ENCODE data around the gene ITFG2.

DNA sequence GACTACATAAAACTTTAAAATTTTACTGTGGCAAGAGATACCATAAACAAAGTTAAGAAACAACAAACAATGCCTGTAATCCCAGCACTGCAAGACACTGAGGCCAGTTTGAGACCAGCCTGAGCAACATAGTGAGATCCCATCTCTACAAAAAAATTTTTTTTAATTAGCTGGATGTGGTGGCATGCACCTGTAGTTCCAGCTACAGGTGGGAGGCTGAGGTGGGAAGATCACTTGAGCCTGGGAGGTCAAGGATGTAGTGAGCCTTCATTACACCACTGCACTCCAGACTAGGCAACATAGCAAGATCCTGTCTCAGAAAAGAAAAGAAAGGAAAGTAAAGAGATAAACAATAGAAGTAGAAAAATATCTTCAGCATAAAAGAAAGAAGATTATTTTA lies 47.7 kb downstream of the ITFG2 start:
- TF ChIP-seq EZH2 (IDR thresholded peaks at IDR 0.05) (no peak), POLR2AphosphoS5 (IDR thresholded peaks at IDR 0.05; ENCODE audit: borderline replicate concordance, low read depth, low read length) (no peak), FOXP2 (optimal IDR thresholded peaks at IDR 0.05; ENCODE audit: control extremely low read depth, extremely low read length, insufficient read depth) (no peak)

All from SK-N-MC (cell line).